Measurements from ENCODE around the gene C15orf40.
"Not testable (repeated sequence)": the region's sequence is repeated elsewhere in the genome, so short reads cannot be mapped to it uniquely, and the experiment has no call there.

Gene C15orf40

GRCh38 chr15:82952158-82953081 lies 59.0 kb downstream of the C15orf40 start, which contains the start of gene HOMER2:
Gene HOMER2, minus strand, starts transcription at chr15:82952720. Its CDS starts 185 bp downstream, at chr15:82952535.
- DNase-seq: peak; percentile 40 to 48
- TF ChIP-seq GATA1 (IDR thresholded peaks at IDR 0.05; ENCODE audit: low read depth, low read length) (no peak), POLR2A (IDR thresholded peaks at IDR 0.05; ENCODE audit: low read length) (no peak)

GRCh38 chr15:82951472-82952157 lies 59.8 kb downstream of the C15orf40 start:
- no peak for DNase-seq
- TF ChIP-seq GATA1 (IDR thresholded peaks at IDR 0.05; ENCODE audit: low read depth, low read length) (no peak), POLR2A (IDR thresholded peaks at IDR 0.05; ENCODE audit: low read length) (no peak)

GRCh38 chr15:82950746-82951370 lies 60.6 kb downstream of the C15orf40 start:
- TF ChIP-seq POLR2A (IDR thresholded peaks at IDR 0.05; ENCODE audit: low read length) (no peak), GATA1 (IDR thresholded peaks at IDR 0.05; ENCODE audit: low read depth, low read length) (no peak)

GRCh38 chr15:82950295-82950694 lies 61.1 kb downstream of the C15orf40 start:
- DNase-seq: no peak
- TF ChIP-seq GATA1 (IDR thresholded peaks at IDR 0.05; ENCODE audit: low read depth, low read length): no peak
- no peak for TF ChIP-seq POLR2A (IDR thresholded peaks at IDR 0.05; ENCODE audit: low read length)

More at GRCh38 chr15:82950746-82951370, 60.6 kb downstream of the C15orf40 start:
- DNase-seq: no peak

- DNase-seq: no peak
- TF ChIP-seq GATA1 (IDR thresholded peaks at IDR 0.05; ENCODE audit: low read depth, low read length) (no peak), POLR2A (IDR thresholded peaks at IDR 0.05; ENCODE audit: low read length) (no peak)
Measured at GRCh38 chr15:82946155-82946701, 65.2 kb downstream of the C15orf40 start.

GRCh38 chr15:82945326-82945725 lies 66.1 kb downstream of the C15orf40 start:
- TF ChIP-seq POLR2A (IDR thresholded peaks at IDR 0.05; ENCODE audit: low read length) (no peak), GATA1 (IDR thresholded peaks at IDR 0.05; ENCODE audit: low read depth, low read length) (no peak)
- DNase-seq: no peak

- DNase-seq: no peak
- TF ChIP-seq POLR2A (IDR thresholded peaks at IDR 0.05; ENCODE audit: low read length): no peak
Measured at GRCh38 chr15:82944821-82945220, 66.6 kb downstream of the C15orf40 start.

- TF ChIP-seq POLR2A (IDR thresholded peaks at IDR 0.05; ENCODE audit: low read length) (no peak), GATA1 (IDR thresholded peaks at IDR 0.05; ENCODE audit: low read depth, low read length) (no peak)
- no peak for DNase-seq
Measured at GRCh38 chr15:82944056-82944455, 67.4 kb downstream of the C15orf40 start.

- TF ChIP-seq GATA1 (IDR thresholded peaks at IDR 0.05; ENCODE audit: low read depth, low read length): no peak
- TF ChIP-seq POLR2A (IDR thresholded peaks at IDR 0.05; ENCODE audit: low read length): no peak
- DNase-seq: no peak
Measured at GRCh38 chr15:82943176-82943575, 68.3 kb downstream of the C15orf40 start.

- DNase-seq: no peak
- no peak for TF ChIP-seq POLR2A (IDR thresholded peaks at IDR 0.05; ENCODE audit: low read length)
- TF ChIP-seq GATA1 (IDR thresholded peaks at IDR 0.05; ENCODE audit: low read depth, low read length): no peak
Measured at GRCh38 chr15:82942691-82943090, 68.7 kb downstream of the C15orf40 start.

GRCh38 chr15:82939678-82940077 lies 71.8 kb downstream of the C15orf40 start:
- DNase-seq: not testable (repeated sequence)
